ENCODE data around the gene IL10RB. TPM values are rescaled to one million over a fixed set of nuclear protein-coding genes. Genes with fewer than 3 reads are reported as not detected.

IL10RB gene
- total and polyA plus RNA-seq, 2 of the 4 experiments (the other 2 are of a cell fraction), result 20.1 to 45.2 TPM

DNA sequence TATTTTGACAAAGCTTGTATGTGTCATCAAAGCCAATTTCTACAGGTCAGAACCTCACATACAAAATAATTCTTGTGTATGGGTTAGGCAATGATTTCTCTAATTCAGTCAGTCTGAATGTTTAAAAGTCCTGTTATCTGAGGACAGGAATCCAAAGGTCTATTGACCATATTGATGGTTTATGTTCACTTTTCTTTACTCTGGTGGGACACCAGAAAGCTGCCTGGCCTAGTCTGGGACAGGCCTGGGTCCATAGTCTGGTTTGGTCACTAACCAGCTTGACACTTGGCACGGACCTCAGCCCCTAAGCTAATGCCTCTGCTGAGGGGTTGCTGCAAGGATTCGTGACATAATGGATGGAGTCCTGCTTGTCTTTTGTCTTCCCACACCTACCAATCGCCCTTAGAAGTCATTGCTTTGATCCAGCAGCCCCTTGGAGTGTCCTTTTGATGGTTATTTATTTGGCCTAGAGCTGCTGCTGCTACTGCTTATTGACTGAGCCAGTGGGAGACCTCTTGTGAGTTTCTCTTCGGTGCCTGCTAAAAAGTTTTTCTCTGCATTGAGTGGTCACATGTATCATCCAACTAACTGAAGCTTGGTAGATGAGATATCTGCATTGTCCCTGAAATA is 20.8 kb upstream of the IL10RB start:
- intact Hi-C loops (cut with micrococcal nuclease), result no loop called here
- in situ Hi-C loops (cut with MboI; ENCODE audit: low sequenced_read_pairs), result no loop called here
- no peaks in the 10 kb centered on the region; a peak in 2 of 4 replicates for H3K79me1 ChIP-seq (ENCODE audit: low read depth in 1 of 2, low read length in 2 of 2)
- no peak overlapping the region for H3K27ac ChIP-seq (ENCODE audit: insufficient read depth, low read length)
- no peaks in the 10 kb centered on the region for H3K4me1 ChIP-seq (ENCODE audit: control insufficient read depth, insufficient read depth, low read length)
- no peak overlapping the region for H3K18ac ChIP-seq (ENCODE audit: low read depth, low read length)
- no peak overlapping the region for H3K4ac ChIP-seq (ENCODE audit: low read depth, low read length)
- no peak overlapping the region for H2BK20ac ChIP-seq (ENCODE audit: low read depth, low read length)
- no peak overlapping the region for H4K8ac ChIP-seq (ENCODE audit: low read depth in 2 of 2, low read length in 2 of 2)
- no peak overlapping the region for H3K23ac ChIP-seq (ENCODE audit: low read depth, low read length)
- 0 out of 2 replicates have a peak, but pooled peaks cover 4% of the 10 kb centered on the region for H3K9me1 ChIP-seq (ENCODE audit: insufficient read depth, low read length)
- H3K36me3 ChIP-seq (ENCODE audit: control insufficient read depth, insufficient read depth, low read length), result peaks cover 36% of the 10 kb centered on the region
- ChIA-PET CTCF (no interaction called here), POLR2A (ENCODE audit: unreplicated experiment) (no interaction called here)
- H2BK15ac ChIP-seq (ENCODE audit: low read depth, low read length), result no peak overlapping the region
- TF ChIP-seq CHD1 (IDR thresholded peaks at IDR 0.05; ENCODE audit: low read depth, low read length), result no peak
- no peak for TF ChIP-seq RFX5 (IDR thresholded peaks at IDR 0.05; ENCODE audit: low read depth, low read length)
- no peak for TF ChIP-seq POLR2A (IDR thresholded peaks at IDR 0.05; ENCODE audit: low read depth, low read length)
- TF ChIP-seq, protein P1, sequence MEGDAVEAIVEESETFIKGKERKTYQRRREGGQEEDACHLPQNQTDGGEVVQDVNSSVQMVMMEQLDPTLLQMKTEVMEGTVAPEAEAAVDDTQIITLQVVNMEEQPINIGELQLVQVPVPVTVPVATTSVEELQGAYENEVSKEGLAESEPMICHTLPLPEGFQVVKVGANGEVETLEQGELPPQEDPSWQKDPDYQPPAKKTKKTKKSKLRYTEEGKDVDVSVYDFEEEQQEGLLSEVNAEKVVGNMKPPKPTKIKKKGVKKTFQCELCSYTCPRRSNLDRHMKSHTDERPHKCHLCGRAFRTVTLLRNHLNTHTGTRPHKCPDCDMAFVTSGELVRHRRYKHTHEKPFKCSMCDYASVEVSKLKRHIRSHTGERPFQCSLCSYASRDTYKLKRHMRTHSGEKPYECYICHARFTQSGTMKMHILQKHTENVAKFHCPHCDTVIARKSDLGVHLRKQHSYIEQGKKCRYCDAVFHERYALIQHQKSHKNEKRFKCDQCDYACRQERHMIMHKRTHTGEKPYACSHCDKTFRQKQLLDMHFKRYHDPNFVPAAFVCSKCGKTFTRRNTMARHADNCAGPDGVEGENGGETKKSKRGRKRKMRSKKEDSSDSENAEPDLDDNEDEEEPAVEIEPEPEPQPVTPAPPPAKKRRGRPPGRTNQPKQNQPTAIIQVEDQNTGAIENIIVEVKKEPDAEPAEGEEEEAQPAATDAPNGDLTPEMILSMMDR (conservative IDR thresholded peaks at IDR 0.05; ENCODE audit: low read depth, low read length), result no peak
- TF ChIP-seq, protein P2, sequence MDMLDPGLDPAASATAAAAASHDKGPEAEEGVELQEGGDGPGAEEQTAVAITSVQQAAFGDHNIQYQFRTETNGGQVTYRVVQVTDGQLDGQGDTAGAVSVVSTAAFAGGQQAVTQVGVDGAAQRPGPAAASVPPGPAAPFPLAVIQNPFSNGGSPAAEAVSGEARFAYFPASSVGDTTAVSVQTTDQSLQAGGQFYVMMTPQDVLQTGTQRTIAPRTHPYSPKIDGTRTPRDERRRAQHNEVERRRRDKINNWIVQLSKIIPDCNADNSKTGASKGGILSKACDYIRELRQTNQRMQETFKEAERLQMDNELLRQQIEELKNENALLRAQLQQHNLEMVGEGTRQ (IDR thresholded peaks at IDR 0.05; ENCODE audit: low read depth, low read length), result no peak
- TF ChIP-seq MXI1 (IDR thresholded peaks at IDR 0.05; ENCODE audit: borderline replicate concordance, low read depth, low read length), result no peak
- TF ChIP-seq, protein P3, sequence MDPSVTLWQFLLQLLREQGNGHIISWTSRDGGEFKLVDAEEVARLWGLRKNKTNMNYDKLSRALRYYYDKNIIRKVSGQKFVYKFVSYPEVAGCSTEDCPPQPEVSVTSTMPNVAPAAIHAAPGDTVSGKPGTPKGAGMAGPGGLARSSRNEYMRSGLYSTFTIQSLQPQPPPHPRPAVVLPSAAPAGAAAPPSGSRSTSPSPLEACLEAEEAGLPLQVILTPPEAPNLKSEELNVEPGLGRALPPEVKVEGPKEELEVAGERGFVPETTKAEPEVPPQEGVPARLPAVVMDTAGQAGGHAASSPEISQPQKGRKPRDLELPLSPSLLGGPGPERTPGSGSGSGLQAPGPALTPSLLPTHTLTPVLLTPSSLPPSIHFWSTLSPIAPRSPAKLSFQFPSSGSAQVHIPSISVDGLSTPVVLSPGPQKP (IDR thresholded peaks at IDR 0.05; ENCODE audit: borderline replicate concordance, low read depth, low read length), result no peak
- no peaks in the 10 kb centered on the region for H3K27me3 ChIP-seq (ENCODE audit: control insufficient read depth, insufficient read depth, low read length)
- H4K5ac ChIP-seq (ENCODE audit: low read depth, low read length), result no peak overlapping the region
- ATAC-seq (ENCODE audit: low read depth) (no peak), DNase-seq (no peak)
- H4K20me1 ChIP-seq (ENCODE audit: insufficient read depth, low read length), result no peaks in the 10 kb centered on the region
- H3K14ac ChIP-seq (replicated peaks; ENCODE audit: low read depth, low read length), result no peak overlapping the region
- H3K4me3 ChIP-seq (ENCODE audit: insufficient read depth, low read depth, low read length), result no peak overlapping the region
- no peak overlapping the region for H3K56ac ChIP-seq (ENCODE audit: extremely low read depth, insufficient read depth, low read length)
- H3K4me2 ChIP-seq (ENCODE audit: low read depth, low read length), result no peak overlapping the region
- no peak overlapping the region for H2AK5ac ChIP-seq (ENCODE audit: low read depth, low read length)
- no peak overlapping the region for H2BK120ac ChIP-seq (ENCODE audit: low read depth, low read length)
- H3K9ac ChIP-seq (ENCODE audit: low read depth, low read length), result no peak overlapping the region
- no peaks in the 10 kb centered on the region for H3K9me3 ChIP-seq (ENCODE audit: control insufficient read depth, insufficient read depth, low read length)
- no peak overlapping the region for H4K91ac ChIP-seq (ENCODE audit: insufficient read depth, low read depth, low read length)
- H2AFZ ChIP-seq (replicated peaks; ENCODE audit: low read length, poor library complexity), result no peak overlapping the region
- H2BK5ac ChIP-seq (ENCODE audit: low read depth, low read length, poor library complexity, severe bottlenecking), result no peak overlapping the region
- WGBS, 2 experiments (ENCODE audit: extremely low coverage in 2 of 2, insufficient read length in 1 of 2), result no CpG with 5 or more reads among the region's 4 CpGs
- no TSS peak for BruUV-seq (replicated peaks)
- dilution Hi-C loops (cut with HindIII; ENCODE audit: low sequenced_read_pairs, unreplicated experiment), result no loop called here
- no peak overlapping the region for H2AK9ac ChIP-seq (replicated peaks; ENCODE audit: low read depth, low read length, poor library complexity)

Data from IMR-90 (cell line).